ENCODE measurements around the gene ZNF680.
"Not testable (repeated sequence)": the region's sequence is repeated elsewhere in the genome, so short reads cannot be mapped to it uniquely, and the experiment has no call there.

The ZNF680 gene

DNA sequence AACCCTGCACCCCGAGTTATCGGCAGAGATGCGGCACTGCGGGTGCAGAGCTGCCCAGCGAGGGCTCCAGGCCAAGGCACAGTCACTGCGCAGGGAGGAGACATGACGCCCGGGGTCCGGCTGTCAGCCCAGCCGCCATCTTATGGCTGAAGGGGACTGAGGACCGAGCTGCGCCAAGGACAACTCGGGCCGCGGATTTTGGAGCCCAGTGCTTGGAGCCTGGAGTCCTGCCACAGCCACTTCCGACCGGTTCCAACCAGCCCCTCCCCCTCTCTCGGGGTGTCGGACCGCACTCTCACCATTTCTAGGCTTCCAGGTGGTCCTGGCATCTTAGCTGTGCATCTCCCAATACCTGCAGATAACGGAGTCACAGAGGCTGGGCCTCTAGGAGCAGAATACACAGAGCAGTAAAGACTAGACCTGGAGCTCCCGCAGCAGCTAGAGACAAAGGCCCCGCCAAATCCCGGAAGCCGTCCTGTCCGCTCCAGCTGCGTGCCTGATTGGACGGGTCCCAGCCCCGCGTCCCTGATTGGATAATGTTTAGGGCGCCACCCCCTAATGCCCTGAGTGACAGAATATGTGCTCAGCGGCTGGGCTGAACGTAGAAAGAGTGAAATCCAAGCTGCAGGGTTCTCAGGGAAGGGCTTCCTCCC is at the start of gene ZNF680:
TSS of gene ZNF680 (minus strand) at position 446 of the 653 bp plus-strand sequence. CDS start at position 329, 117 bp downstream.
- peak; percentile 95 for DNase-seq (ENCODE audit: low spot score)

DNA sequence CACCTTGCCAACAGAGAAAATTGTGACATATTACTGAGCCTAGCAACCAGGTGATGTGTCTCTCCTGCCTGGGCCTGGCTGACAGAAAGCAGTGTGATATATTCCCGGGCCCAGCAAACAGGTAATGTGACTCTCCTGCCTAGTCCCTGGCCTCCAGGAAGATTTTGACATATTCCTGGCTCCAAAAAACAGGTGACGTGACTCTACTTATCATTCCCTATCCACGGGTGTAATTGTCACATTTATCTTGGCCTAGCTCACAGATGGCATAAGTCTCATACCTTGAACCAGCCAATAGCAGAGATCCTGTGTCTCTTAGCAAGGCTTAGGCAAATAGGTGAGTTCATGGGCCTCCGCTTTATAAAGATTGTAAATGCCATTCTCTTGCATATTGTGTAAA is 49.6 kb upstream of the ZNF680 start:
- DNase-seq (ENCODE audit: low spot score), result no peak

DNA sequence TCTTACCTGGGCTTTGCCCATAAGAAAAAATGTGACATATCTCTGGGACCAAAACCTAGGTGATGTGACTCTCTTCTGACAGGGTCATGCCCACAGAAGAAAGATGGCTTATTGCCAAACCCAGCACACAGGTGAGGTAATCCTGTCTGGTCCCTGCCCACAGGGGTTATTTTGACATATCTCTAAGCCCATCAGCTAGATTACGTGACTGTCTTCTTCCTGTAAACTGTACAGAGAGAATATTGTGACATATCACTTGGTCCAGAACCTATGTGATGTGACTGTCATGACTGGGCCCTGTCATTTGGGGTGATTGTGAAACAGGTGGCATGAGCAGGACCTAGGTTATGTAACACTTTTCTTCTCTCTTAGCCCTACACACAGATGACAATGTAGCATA is 48.8 kb upstream of the ZNF680 start:
- DNase-seq (ENCODE audit: low spot score), result no peak

DNA sequence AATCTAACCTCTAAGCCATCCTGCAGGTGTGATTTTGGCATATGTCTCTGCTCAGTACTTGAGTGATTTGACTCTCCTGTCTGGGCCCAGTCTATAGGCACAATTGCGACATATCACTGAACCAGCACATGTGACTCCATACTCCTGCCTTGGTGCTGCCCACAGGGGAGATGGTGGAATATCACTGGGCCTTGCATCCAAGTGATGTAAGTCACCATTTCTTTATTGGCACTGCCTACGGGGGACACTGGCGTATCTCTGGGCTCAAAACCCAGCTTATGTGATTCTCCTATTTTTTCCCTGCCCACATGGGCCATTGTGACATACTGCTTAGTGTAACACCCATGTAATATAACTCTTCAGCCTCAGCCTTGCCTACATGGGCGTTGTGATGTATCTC is 48.1 kb upstream of the ZNF680 start:
- no peak for DNase-seq (ENCODE audit: low spot score)

DNA sequence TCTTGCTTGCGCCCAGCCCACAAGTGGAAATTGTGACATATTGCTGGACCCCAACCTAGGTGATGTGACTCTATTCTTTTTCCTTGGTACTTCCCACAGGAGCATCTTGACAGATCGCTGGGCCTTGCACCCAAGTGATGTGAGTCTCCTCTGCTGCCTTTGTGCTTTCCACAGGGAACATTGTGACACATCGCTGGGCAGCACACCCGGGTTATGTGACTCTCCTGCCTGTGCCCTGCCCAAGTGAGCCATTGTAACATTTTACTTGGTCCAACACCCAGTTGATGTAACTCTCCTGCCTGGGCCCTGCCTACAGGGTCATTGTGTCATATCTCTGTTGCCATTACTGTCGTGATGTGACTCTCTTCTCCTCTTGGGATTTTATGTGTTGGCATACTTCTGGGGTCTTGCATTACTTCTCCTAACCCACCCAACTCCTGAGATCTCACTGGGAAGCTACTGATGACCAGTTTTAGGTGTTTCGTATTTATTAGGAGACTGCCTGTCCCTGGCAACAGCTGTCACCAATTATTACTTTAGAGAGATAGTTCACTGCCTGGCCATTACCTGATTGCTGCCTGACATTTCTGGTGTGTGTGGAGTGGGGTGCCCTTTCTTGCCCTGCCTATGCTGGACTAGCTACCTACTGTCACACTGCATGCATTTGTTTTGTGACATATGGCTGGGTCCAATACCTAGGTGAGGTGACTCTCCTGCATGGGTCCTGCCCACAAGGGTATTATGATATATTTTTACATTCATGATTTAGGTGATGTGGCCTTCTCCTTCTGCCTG is 45.4 kb upstream of the ZNF680 start:
- no peak for DNase-seq (ENCODE audit: low spot score)

DNA sequence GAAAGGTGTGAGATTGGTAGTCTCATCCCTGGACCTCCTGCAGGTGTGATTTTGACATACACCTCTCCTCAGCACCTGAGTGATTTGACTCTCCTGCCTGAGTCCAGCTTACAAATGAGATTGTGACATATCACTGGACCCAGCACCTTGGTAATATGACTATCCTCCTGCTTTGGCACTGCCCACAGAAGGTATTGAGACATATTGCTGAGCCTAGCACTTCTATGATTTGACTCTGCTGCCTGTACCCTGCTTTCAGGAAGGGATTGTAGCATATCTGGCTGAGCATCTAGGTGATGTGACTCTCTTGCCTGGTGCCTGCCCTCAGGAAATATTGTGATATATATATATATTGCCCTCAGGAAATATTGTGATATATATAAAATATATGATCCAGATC is 43.5 kb upstream of the ZNF680 start:
- no peak for DNase-seq (ENCODE audit: low spot score)

DNA sequence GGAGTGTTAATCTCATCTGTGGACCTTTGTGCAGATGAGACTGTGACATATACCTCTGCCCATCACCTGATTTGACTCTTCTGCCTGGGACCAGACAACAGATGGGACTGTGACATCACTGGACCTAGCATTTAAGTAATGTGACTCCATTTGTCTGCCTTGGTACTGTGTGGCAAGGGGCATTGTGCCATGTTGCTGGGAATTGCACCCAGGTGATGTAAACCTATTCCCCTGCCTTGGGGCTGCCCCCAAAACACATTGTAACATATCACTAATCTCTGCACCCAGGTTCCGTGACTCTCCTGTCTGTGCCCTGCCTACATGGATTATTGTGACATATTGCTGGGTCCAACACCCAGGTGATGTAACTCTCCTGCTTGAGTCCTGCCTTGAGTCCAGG is 40.4 kb upstream of the ZNF680 start:
- DNase-seq (ENCODE audit: low spot score), result no peak

DNA sequence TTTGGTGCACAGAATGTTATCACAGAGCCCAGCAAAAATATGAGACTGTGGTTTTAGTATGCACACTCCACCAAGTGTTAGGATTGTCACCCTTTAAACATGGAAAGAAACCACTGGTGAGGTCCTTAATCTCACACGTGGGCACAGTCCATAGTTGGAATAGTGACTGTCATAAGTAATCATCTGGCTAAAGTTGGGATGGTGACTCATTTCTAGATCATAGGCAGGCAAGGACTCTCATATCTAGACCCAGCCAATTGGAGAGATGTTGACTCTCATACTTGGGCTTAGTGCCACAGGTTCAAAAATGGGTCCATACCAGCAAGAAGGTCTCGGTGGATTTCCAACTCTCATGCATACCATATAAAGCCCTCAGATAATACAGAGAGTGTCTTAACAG is 39.6 kb upstream of the ZNF680 start:
- no peak for DNase-seq (ENCODE audit: low spot score)

DNA sequence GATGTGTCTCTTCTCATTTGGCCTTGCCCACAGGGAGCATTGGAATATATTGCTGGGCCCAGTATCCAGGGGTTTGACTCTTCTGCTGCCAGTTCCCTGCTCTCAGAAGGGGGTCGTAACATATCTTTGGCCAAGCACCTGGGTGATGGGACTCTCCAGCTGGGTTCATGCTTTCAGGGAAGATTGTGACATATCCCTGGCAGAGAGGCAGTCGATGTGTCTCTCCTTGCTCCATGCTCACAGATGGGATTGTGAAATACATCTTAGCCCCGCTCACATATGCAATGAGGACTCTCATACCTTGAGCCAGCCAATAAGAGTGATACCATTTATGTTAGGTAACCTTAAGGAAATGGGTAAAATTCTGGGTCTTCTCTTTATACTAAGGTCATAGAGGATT is 39.2 kb upstream of the ZNF680 start:
- no peak for DNase-seq (ENCODE audit: low spot score)

DNA sequence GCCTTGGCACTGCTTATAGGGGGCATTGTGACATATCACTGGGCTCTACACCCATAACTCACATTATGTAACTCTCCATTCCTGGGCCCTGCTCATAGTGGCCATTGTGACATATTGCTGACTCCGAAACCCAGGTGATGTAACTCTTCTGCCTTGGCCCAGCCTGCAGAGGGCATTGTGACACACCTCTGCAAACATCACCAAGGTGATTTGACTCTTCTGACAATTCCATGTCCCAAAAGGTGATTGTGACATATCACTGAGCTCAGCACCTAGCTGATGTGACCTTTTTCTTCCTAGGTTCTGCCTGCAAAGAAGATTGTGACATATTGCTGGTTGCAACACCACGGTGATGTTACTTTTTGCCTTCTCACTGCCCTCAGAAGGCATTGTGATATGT is 36.5 kb upstream of the ZNF680 start:
- no peak for DNase-seq (ENCODE audit: low spot score)

DNA sequence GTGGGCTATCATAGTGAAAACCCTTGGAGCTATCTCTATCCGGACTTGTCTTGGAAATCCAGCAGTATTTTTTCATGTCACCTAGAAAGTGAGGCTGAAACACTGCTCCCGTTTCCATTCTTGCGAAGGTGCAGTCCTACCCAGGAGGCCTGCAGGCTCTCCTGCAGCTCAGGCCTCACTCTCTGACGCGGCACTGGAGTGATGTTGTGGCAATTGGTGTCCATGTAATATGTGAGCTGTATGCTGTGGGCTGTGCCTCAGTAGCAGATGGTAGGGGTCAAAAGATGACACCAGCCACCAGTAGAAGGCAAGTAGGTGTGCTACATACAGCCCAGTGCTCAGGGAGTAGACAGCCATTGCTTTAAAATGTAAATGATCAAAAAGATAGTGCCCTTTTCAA is 28.1 kb upstream of the ZNF680 start:
- no peak for DNase-seq (ENCODE audit: low spot score)

DNA sequence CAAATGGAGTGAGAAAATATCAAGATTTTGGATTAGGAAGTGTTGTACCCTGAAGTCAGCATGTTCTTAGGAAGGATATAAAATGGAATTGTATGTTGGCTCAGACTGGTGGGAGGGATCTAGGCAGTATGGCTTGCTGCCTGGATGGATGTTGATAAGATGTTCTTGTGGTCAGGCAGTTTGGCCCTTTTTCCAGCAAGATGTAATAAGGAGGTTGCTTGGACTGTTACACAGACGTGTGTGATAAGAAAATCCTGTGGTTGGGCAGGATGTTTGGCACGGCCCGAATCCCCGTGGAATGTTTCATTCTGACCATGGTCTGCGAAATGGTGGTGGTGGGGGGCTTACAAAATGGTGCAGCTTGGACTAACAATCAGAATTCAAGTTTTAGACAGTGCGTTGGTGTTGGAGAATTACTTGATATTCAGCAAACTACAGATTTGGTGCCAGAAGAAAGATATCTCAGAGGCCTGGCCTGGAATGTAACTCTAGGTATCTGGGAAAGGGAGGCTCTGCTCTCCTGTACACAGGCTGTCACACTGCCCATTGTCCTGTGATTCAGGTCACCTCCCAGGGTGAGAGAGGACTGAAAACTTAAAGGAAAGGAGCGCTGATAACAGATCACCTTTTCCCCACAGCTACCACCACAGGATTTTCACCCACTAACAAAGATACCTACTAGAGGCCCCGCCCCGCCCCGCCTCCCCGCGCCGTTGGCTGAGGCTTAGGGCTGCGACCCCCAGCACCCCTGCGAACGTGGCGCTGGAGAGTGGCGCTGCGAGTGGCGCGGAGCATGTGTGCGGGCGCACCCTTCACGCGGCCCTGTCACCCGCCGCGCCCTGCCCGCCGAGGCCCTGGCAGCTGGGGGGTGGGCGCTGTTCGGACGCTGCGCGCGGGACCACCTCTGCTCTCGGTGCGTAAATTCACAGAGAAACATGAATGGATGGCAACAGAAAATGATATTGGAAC is 19.3 kb upstream of the ZNF680 start:
- DNase-seq (ENCODE audit: low spot score), result no peak

DNA sequence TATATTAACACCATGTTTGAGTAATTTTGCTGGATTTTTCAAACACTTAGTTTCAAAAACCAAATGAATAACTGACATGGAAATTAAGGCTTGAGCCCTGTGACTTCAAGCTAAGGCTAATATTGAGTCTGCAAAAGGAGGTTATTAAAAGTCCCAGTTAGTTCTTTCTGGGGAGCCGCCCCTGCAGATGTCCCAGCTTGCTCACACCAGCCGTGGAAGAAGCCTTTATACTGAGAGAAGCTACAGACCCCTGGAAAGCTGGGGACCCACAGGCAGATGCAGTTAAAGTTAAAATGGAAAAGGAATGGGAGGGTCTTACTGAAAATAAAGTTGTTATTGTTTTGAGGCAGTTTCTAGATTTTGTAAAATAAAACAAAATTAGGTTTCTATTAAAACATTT is 18.5 kb upstream of the ZNF680 start:
- no peak for DNase-seq (ENCODE audit: low spot score)

DNA sequence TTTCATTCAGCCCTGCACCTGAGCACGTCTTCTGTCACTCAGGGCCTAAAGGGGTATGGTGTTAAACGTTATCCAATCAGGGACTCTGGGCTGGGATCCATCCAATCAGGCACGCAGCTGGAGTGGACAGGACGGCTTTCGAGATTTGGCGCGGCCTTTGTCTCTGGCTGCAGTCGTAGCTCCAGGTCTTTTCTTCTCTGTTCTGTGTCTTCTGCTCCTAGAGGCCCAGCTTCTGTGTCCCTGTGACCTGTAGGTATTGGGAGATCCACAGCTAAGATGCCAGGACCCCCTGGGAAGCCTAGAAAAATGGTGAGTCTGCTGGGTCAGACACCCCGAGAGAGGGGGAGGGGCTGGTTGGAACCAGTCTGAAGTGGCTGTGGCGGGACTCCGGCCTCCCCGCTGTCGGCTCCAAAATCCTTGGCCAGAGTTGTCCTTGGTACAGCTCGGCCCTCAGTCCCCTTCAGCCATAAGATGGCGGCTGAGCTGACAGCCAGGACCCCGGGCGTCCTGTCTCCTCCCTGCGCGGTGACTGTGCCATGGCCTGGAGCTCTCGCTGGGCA is 11.7 kb upstream of the ZNF680 start:
- no peak for DNase-seq (ENCODE audit: low spot score)

DNA sequence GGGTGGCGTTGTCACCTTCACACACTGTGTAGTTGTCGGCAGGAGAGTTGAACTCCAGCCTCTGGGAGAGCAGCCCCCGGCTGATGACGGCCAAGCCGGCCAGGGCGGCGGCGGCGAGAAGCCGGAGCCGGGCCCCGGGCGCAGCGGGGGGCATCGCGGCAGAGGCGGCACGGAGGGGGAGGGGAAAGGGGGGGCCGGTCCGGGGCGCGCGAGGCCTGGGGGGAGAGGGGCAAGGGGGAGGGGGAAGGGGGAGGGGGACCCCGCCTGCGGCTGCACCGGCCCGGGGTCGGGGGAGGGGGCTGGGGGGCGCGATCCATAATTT is 7.4 kb upstream of the ZNF680 start:
- not testable (repeated sequence) for DNase-seq (ENCODE audit: low spot score)

DNA sequence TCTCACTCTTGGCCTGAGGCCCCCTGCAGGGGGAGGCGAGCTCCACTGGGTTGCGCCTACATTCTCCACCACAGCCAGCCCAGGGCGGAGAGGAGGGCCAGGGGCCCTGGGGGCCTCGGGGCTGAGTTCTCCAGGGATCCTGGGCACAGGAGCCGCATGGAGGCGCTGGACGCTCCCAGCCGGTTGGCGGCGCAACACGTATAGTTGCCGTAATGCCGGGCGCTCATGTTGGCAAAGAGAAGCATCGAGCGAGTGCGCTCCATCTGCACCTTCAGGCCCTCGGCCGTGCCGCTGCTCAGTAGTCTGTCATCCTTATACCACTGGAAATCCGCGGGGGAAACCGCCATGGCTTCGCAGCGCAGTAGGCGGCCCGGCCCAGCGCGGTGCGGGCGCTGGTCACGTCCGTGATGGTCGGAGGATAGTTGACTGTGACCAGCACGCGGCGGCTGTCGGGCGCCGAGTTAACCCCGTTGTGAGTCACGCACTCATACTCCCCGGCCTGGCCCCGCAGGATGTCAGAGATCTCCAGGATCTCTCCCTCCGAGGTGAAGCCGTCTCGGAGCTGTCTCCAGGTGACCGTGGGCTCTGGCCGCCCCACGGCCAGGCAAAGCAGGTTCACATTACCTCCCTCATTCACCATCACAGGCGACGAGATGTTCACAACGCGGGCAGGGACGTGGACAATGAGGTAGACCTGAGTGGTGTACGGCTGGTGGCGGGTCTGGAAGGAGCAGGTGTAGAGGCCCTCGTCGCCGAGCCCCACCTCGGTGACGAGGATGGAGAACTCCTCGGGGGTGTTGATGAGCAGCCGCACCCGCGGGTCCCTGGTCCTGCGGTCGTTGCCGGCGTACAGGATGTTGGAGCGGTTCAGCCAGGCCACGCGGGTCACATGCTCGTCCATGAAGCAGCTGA is 6.8 kb upstream of the ZNF680 start:
- DNase-seq (ENCODE audit: low spot score), result not testable (repeated sequence)

DNA sequence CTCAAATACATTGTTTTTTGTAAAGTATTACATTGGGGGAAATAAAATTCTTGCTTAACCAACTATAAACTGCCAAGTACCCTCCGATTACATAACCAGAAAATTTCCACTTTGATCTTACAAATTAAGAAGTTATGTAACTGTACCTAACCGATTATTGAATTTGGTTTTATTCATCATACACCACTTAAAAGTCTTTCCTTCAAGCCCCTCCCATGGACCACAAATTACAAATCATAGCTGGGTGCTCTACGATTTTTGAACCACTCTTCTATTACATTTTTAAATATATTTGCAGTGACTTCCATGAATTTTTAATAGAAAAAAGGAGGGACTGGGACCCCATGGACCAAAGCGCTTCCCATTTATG is 630 bp downstream of the ZNF680 start:
- DNase-seq (ENCODE audit: low spot score), result no peak

DNA sequence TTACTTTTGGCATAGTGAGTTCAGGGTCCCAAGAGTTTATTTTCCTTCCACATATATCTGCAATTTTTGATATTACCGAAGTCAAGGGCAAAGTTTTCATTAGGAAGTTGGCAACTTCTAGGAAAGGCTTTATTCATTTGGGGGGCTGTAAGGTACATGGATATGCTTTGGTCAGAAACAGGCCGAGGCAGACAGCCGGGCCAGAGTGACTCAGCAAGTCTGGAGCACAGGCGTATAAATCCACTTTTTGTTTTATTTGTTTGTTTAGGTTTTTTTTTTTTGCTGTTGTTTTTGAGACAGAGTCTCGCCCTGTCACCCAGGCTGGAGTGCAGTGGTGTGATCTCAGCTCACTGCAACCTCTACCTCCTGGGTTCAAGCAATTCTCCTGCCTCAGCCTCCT is 3.7 kb downstream of the ZNF680 start:
- DNase-seq (ENCODE audit: low spot score), result no peak

DNA sequence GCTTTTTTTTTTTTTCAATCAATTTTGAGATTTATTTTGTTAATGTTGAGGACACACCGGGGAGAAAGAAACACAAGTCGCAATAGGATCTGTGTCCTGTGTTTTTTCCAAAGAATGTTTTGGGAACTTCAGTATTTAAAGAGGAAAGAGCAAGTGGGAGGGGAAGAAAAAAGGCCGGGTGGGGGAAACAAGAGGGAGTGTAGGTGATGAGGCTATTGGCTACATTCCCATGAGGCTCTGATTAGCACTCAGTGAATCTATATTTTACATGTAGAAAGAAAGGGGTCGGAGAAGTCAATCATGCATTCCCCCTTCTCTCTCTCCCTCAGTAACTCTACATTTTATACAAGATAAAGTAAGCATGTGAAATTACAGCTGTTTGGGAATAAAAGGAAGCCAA is 4.1 kb downstream of the ZNF680 start:
- DNase-seq (ENCODE audit: low spot score), result no peak

DNA sequence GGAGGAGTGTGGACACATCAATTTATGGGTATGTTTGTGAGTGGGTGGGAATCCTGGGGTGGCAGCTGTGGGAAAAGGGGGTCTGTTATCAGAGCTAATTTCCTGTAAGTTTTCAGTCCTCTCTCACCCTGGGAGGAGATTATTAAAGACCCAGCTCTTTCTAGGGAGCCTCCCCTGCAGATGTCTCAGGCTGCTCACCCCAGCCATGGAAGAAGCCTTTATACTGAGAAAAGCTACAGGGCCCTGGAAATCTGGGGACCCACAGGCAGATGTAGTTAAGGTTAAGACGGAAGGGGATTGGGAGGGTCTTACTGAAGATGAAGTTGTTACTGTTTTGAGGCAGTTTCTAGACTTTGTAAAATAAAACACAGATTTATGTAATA is 4.6 kb downstream of the ZNF680 start:
- no peak for DNase-seq (ENCODE audit: low spot score)

DNA sequence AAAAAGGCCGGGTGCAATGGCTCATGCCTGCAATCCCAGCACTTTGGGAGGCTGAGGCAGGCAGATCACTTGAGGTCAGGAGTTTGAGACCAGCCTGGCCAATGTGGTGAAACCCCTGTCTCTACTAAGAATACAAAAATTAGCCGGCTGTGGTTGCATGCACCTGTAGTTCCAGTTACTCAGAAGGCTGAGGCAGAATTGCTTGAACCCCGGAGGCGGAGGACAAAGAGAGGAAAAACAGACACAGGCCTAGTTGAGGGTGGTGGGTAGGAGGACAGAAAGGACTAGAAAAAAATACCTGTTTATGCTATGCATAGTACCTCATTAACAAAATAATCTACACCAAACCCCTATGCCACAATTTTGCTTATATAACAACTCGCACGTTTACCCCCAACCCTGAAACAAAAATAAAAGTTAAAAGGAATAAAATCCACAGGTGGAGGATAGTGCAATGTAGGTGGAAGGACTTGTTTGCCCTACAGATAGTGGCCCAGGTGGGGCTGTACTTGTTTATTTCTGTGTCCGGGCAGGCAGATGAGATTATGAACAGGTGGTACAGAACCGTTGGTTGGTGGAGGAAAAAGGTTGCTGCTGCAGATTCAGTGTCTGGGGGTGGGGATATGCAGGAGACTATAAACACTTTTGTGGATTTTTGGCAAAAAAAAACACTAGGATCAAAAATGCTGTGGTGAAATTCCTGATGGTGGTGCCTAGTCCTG is 5.1 kb downstream of the ZNF680 start:
- no peak for DNase-seq (ENCODE audit: low spot score)
